HG03521 (cell line): ENCODE measurements around the gene ALDH8A1.
"Not testable (repeated sequence)": the region's sequence is repeated elsewhere in the genome, so short reads cannot be mapped to it uniquely, and the experiment has no call there.

Experiments used
- ATAC-seq: cut with Tn5 transposase; IDR thresholded peaks from one replicate; pipeline ENCODE4 v1.9.1; 2021; ENCODE audit warnings: mild to moderate bottlenecking, moderate library complexity; ENCODE audit not compliant: unreplicated experiment

The ALDH8A1 gene

GRCh38 chr6:134911547-134911946 is 38.4 kb downstream of the ALDH8A1 start:
- no peak for ATAC-seq

DNA sequence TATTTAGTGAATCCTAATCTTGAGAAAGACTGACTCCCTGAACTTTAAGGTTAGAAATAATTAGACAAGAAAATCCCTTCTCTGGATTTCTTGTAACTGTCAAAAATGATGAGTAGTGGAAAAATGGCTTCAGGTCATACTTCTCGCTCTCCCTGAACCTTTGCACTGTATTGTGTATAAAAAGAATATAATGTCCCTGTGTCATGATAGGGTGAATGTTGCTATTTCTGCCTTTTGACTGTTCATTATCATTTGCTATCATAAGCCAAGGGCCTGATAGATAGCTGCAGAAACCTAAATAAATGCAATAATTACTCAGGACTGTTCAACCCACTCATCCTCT is 39.3 kb downstream of the ALDH8A1 start:
- ATAC-seq = no peak

DNA sequence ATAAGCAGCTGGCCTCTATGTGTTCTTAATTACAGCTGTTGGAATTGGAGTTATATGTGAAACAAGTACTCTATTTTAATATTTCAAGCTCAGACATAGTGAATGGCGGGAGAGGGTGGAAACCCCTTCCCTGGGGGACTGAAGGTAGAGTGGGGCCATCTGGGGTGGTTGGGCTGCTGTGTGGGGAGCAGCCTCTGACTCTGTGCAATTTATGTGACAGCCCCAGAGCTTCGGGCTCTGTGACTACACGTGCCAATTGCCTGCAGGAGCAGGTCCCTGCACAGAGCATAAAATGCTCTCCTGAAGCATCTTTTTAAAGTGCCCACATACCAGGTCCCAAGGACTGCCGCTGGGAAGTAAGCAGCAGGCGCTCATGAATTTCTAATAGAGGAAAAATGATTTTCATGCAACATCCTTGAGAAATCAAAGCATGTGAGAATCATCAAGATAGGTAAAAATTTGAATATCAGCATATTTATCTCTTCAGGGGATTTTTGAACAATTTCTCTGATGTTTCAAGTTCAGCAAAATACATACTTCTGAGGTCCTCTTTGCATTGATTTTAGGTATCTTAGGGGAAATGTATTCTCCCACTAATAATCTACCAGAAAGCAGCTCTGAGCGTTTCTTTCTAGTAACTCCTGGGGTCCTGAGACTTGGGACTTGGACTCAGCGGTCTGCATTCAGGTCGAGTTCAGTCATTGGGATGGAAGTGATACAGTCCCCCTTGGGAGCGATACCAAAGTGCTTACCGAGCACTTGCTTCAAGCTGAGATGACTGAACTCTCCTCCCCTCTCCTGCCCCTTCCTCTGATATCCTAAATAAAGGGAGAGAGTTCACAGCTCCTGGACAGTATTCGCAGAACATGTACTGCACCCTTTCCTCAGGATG is 40.0 kb downstream of the ALDH8A1 start:
- no peak for ATAC-seq

DNA sequence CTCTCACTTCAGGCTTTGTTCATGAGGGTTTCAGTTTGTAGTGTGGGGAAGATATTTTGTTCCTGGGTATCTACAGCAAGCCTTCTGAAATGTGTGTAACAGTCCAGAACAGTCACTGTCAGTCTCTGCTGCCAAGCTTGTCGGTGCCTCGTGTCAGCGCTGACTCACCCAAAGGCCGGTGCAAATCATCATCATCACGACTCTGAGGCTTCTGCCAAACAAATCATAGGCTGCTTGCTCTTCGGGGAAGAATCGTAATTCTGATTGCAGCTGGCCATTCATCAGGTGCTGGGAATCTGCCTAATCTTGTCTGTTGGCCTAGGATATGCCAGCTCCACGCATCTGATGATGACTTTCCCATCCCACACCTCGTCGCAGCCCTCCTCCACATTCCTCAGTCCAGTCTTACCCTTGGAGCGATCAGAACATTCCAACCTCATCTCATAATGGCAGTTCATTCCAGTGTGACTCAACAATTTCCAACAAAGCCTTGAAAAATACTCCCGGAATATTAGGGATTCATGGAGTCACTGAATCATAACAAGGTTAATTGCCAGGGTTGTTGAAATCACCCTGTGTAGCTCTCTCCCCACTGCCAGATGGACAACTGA is 40.9 kb downstream of the ALDH8A1 start:
- no peak for ATAC-seq

DNA sequence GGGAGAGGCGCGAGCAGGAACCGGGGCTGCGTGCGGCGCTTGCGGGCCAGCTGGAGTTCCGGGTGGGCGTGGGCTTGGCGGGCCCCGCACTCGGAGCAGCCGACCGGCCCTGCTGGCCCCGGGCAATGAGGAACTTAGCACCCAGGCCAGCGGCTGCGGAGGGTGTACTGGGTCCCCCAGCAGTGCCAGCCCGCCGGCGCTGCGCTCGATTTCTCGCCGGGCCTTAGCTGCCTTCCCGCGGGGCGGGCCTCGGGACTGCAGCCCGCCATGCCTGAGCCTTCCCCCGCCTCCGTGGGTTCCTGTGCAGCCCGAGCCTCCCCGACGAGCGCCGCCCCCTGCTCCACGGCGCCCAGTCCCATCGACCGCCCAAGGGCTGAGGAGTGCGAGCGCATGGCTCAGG is 45.2 kb downstream of the ALDH8A1 start:
- ATAC-seq = not testable (repeated sequence)

DNA sequence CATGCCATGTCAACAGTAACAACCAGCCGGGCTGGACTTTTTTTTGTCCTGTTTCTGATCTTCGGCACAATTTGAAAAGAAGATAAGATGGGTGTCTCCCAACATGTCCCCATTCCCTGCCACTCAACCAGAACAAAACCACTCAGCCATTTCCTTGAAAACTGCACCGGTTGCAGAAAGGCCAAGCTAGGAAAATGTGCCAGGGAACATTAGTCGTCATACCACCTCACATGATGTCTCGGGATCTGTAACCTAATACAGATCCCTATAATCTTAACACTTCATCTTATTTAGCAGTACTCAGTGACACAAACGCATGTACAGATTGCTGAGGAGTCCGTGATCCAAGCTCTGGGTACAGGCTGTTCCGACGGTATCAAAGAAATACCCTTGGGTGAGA is 46.5 kb downstream of the ALDH8A1 start:
- ATAC-seq = no peak

GRCh38 chr6:134902936-134903335 is 47.0 kb downstream of the ALDH8A1 start:
- no peak for ATAC-seq

DNA sequence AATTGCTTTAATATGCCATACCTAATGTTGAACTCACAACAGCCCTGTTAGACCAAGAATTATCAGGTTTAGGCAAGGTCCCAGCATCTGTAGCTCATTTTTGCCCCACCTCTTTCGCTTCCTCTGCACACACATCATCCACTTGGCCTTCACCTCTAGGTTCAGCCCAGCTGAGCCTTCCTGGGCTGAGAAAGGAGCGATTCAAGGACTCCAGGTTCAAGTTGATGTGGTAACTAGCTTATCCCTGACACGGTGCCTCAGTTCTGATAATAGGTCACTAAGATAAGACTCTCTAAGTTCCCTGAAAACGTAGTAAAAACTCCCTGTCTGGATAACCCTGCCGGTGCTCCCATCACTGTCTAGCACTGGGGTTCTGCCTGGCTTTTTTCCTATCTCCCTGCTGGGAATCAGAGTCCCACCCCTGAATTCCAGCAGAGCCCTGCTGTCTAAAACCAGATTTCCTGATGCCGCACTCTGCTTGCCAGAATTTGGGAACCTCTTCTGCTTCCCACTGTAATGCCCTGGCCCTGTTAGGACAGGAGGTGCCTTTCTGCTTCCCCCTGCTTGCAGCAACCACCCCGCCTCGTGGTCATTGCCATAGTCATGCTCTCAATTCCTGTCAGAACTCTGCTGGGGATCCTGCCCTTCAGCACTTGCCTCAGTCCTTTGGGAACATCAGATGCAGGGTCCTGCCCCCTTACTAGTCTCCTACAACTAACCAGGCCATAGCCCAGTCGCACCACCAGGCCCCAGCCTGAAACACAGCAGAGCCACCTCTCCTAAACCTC is 47.6 kb downstream of the ALDH8A1 start:
- no peak for ATAC-seq

- ATAC-seq = no peak
Measured at GRCh38 chr6:134898575-134898974, 51.3 kb downstream of the ALDH8A1 start.

GRCh38 chr6:134898166-134898565 is 51.7 kb downstream of the ALDH8A1 start:
- ATAC-seq = not testable (repeated sequence)

GRCh38 chr6:134896910-134897309 is 53.0 kb downstream of the ALDH8A1 start:
- no peak for ATAC-seq

- no peak for ATAC-seq
Measured at GRCh38 chr6:134894800-134895199, 55.1 kb downstream of the ALDH8A1 start.

DNA sequence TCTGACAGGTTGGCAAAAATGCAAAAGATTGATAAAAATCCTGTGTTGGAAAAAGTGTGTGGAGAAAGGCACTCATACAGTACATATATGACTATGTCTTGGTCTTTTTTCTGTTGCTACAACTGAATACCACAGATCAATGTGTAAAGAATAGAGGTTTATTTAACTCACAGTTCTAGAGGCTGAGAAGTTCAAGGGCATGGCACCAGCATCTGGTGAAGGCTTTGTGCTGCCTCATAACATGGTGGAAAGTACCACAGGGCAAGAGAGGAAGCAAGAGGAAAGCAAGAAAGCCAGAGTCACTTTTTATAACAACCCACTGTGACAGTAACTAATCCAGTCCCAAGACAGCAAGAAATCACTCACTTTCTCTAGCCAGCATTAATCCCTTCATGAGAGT is 57.5 kb downstream of the ALDH8A1 start:
- no peak for ATAC-seq

- no peak for ATAC-seq
Measured at GRCh38 chr6:134891633-134892032, 58.3 kb downstream of the ALDH8A1 start.

- ATAC-seq = no peak
Measured at GRCh38 chr6:134888316-134888715, 61.6 kb downstream of the ALDH8A1 start.

GRCh38 chr6:134884752-134885151 is 65.1 kb downstream of the ALDH8A1 start:
- ATAC-seq = no peak

GRCh38 chr6:134883314-134883713 is 66.6 kb downstream of the ALDH8A1 start:
- no peak for ATAC-seq

GRCh38 chr6:134882426-134883038 is 67.4 kb downstream of the ALDH8A1 start:
- ATAC-seq = no peak

DNA sequence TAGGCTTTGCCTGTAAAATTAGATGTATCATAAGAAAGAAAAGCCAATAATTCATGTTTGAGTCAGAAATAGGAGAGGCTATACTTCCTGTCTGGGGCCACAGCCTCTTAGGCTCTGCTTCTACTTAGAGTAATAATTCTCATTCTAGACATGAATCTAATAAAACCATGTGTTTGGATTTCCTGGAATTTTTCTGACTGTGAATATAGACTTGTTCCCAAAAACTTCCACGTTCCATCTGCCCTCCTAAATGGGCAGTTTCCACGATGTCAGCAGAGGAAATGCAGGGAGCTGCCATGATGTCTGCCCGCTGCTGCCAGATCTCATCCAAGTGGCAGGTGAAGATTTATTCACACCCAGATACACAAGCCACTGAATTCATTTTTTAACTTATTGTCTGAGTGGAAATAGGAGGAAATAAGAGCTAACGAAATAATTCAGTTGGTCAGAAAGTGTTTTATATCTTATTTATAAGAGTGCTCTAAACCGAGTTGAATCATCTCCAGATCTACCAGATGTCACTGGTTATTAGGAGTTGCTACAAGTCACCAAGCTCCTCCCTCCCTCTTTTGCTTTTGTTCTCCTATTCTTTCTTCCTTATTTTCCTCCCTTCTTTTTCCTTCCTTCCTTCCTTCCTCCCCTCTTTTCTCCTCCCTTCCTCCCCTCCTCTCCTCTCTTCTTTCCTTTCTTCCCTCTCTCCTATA is 69.3 kb downstream of the ALDH8A1 start:
- ATAC-seq = no peak

- no peak for ATAC-seq
Measured at GRCh38 chr6:134878136-134878535, 71.8 kb downstream of the ALDH8A1 start.

DNA sequence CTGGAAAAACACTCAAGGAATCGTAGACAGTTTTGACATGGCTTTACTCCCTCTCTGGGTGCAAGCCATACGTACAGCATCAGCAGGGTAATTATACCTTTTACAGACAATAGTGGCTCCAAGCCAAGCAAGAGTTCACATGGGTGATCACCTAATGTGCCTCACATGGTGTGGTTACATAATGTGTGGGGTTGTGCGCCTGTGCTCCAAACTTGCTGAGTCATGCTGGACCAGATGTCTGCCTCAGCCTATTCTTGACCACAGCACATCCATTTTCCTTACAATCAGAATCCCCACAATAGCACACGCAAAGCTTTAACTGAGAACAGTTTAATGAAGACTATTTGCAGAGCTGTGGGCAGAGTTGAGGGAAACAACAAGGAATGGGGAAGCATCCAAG is 74.5 kb downstream of the ALDH8A1 start:
- ATAC-seq = no peak
